ENCODE data around the gene SUCNR1.

The SUCNR1 gene

GRCh38 chr3:151912028-151912427, 38.6 kb downstream of the SUCNR1 start:
- no peaks in the 10 kb centered on the region for H3K9me3 ChIP-seq (ENCODE audit: control insufficient read depth, low read length)
- H3K4me1 ChIP-seq (ENCODE audit: control insufficient read depth, insufficient read depth, low read depth, low read length) = no peaks in the 10 kb centered on the region
- no peak overlapping the region for H3K9ac ChIP-seq (ENCODE audit: low read length)
- H3K79me1 ChIP-seq (replicated peaks; ENCODE audit: low read length, poor library complexity, severe bottlenecking) = no peaks in the 10 kb centered on the region
- no peak overlapping the region for H3K18ac ChIP-seq (ENCODE audit: low read depth in 1 of 2, low read length in 2 of 2)
- H3K27me3 ChIP-seq (ENCODE audit: control insufficient read depth in 1 of 2, insufficient read depth in 1 of 2, low read length in 2 of 2) = no peaks in the 10 kb centered on the region
- no peak overlapping the region for H3K27ac ChIP-seq (ENCODE audit: low read length, poor library complexity, severe bottlenecking)
- H2AK5ac ChIP-seq (ENCODE audit: low read length, severe bottlenecking) = no peak overlapping the region
- H3K4ac ChIP-seq (ENCODE audit: low read depth in 1 of 2, low read length in 2 of 2) = no peak overlapping the region
- 75% methylated on average over 1 of the region's 1 CpG for WGBS
- no peak overlapping the region for H3K14ac ChIP-seq (ENCODE audit: low read length in 2 of 2)
- no peak overlapping the region for H2AFZ ChIP-seq (ENCODE audit: low read depth, low read length)
- DNase-seq = no peak
- H2BK5ac ChIP-seq (ENCODE audit: low read depth, low read length, poor library complexity, severe bottlenecking) = no peak overlapping the region
- no peak overlapping the region for H3K4me2 ChIP-seq (ENCODE audit: low read length, poor library complexity, severe bottlenecking)
- H2BK15ac ChIP-seq (ENCODE audit: low read depth, poor library complexity, severe bottlenecking) = no peak overlapping the region
- H4K91ac ChIP-seq (ENCODE audit: low read length) = no peak overlapping the region
- H4K8ac ChIP-seq (ENCODE audit: low read length) = no peak overlapping the region
- H3K4me3 ChIP-seq (ENCODE audit: insufficient read depth in 1 of 2, low read depth in 1 of 2, low read length in 2 of 2) = no peak overlapping the region
- H2BK12ac ChIP-seq (ENCODE audit: low read length in 2 of 2) = no peak overlapping the region
- H3K23ac ChIP-seq (ENCODE audit: low read length in 2 of 2) = no peak overlapping the region
- no peaks in the 10 kb centered on the region for H3K36me3 ChIP-seq (ENCODE audit: control insufficient read depth in 1 of 2, insufficient read depth in 2 of 2, low read depth in 1 of 2, low read length in 2 of 2)
- no peak overlapping the region for H2BK120ac ChIP-seq (ENCODE audit: low read depth, low read length)

GRCh38 chr3:151916781-151917180, 43.3 kb downstream of the SUCNR1 start:
- no peak for DNase-seq
- H3K4me1 ChIP-seq (ENCODE audit: control insufficient read depth, insufficient read depth, low read depth, low read length) = peaks cover 1% of the 10 kb centered on the region
- no peak overlapping the region for H3K4me3 ChIP-seq (ENCODE audit: insufficient read depth in 1 of 2, low read depth in 1 of 2, low read length in 2 of 2)
- peak overlapping the region in 1 of 2 experiments; percentile 78 for H2BK12ac ChIP-seq (ENCODE audit: low read length in 2 of 2)
- no peak overlapping the region for H2AFZ ChIP-seq (ENCODE audit: low read depth, low read length)
- H2AK5ac ChIP-seq (ENCODE audit: low read length, severe bottlenecking) = peak overlapping the region; percentile 64
- H3K4me2 ChIP-seq (ENCODE audit: low read length, poor library complexity, severe bottlenecking) = no peak overlapping the region
- H3K27ac ChIP-seq (ENCODE audit: low read length, poor library complexity, severe bottlenecking) = no peak overlapping the region
- H3K14ac ChIP-seq (ENCODE audit: low read length in 2 of 2) = no peak overlapping the region
- no peak overlapping the region for H2BK15ac ChIP-seq (ENCODE audit: low read depth, poor library complexity, severe bottlenecking)
- H3K36me3 ChIP-seq (ENCODE audit: control insufficient read depth in 1 of 2, insufficient read depth in 2 of 2, low read depth in 1 of 2, low read length in 2 of 2) = no peaks in the 10 kb centered on the region
- H2BK5ac ChIP-seq (ENCODE audit: low read depth, low read length, poor library complexity, severe bottlenecking) = no peak overlapping the region
- no peak overlapping the region for H4K91ac ChIP-seq (ENCODE audit: low read length)
- peak overlapping the region; percentile 26 to 40 for H3K18ac ChIP-seq (ENCODE audit: low read depth in 1 of 2, low read length in 2 of 2)
- H3K79me1 ChIP-seq (replicated peaks; ENCODE audit: low read length, poor library complexity, severe bottlenecking) = no peaks in the 10 kb centered on the region
- no peaks in the 10 kb centered on the region for H3K27me3 ChIP-seq (ENCODE audit: control insufficient read depth in 1 of 2, insufficient read depth in 1 of 2, low read length in 2 of 2)
- H2BK120ac ChIP-seq (ENCODE audit: low read depth, low read length) = no peak overlapping the region
- peak overlapping the region in 1 of 2 experiments; percentile 75 for H3K4ac ChIP-seq (ENCODE audit: low read depth in 1 of 2, low read length in 2 of 2)
- H3K9ac ChIP-seq (ENCODE audit: low read length) = no peak overlapping the region
- no peak overlapping the region for H3K23ac ChIP-seq (ENCODE audit: low read length in 2 of 2)
- no peak overlapping the region for H4K8ac ChIP-seq (ENCODE audit: low read length)
- H3K9me3 ChIP-seq (ENCODE audit: control insufficient read depth, low read length) = no peaks in the 10 kb centered on the region

GRCh38 chr3:151918253-151919029, 45.0 kb downstream of the SUCNR1 start:
- Histone ChIP-seq H3K14ac (ENCODE audit: low read length in 2 of 2) (no peak overlapping the region), H2BK120ac (ENCODE audit: low read depth, low read length) (peak overlapping the region; percentile 4), H3K27ac (ENCODE audit: low read length, poor library complexity, severe bottlenecking) (no peak overlapping the region), H3K4me3 (ENCODE audit: insufficient read depth in 1 of 2, low read depth in 1 of 2, low read length in 2 of 2) (no peak overlapping the region), H3K36me3 (ENCODE audit: control insufficient read depth in 1 of 2, insufficient read depth in 2 of 2, low read depth in 1 of 2, low read length in 2 of 2) (no peaks in the 10 kb centered on the region), H3K4ac (ENCODE audit: low read depth in 1 of 2, low read length in 2 of 2) (peak overlapping the region in 1 of 2 experiments; percentile 60), H3K9ac (ENCODE audit: low read length) (no peak overlapping the region), H3K23ac (ENCODE audit: low read length in 2 of 2) (no peak overlapping the region), H3K27me3 (ENCODE audit: control insufficient read depth in 1 of 2, insufficient read depth in 1 of 2, low read length in 2 of 2) (no peaks in the 10 kb centered on the region), H3K4me2 (ENCODE audit: low read length, poor library complexity, severe bottlenecking) (no peak overlapping the region), H3K79me1 (replicated peaks; ENCODE audit: low read length, poor library complexity, severe bottlenecking) (no peaks in the 10 kb centered on the region), H4K8ac (ENCODE audit: low read length) (peak overlapping the region; percentile 21), H2AFZ (ENCODE audit: low read depth, low read length) (no peak overlapping the region), H2BK15ac (ENCODE audit: low read depth, poor library complexity, severe bottlenecking) (peak overlapping the region; percentile 82), H2BK5ac (ENCODE audit: low read depth, low read length, poor library complexity, severe bottlenecking) (no peak overlapping the region), H3K18ac (ENCODE audit: low read depth in 1 of 2, low read length in 2 of 2) (peak overlapping the region in 1 of 2 experiments; percentile 54), H3K9me3 (ENCODE audit: control insufficient read depth, low read length) (no peaks in the 10 kb centered on the region), H4K91ac (ENCODE audit: low read length) (peak overlapping the region; percentile 57), H3K4me1 (ENCODE audit: control insufficient read depth, insufficient read depth, low read depth, low read length) (peaks cover 1% of the 10 kb centered on the region), H2BK12ac (ENCODE audit: low read length in 2 of 2) (peak overlapping the region; percentile 91 to 95), H2AK5ac (ENCODE audit: low read length, severe bottlenecking) (no peak overlapping the region)
- WGBS = 83% methylated on average over 3 of the region's 5 CpGs
- DNase-seq = peak; percentile 71

GRCh38 chr3:151919030-151919328, 45.5 kb downstream of the SUCNR1 start:
- 100% methylated on average over 2 of the region's 2 CpGs for WGBS

More at GRCh38 chr3:151919030-151919328, 45.5 kb downstream of the SUCNR1 start:
- Histone ChIP-seq H4K8ac (ENCODE audit: low read length) (peak overlapping the region; percentile 21), H3K4me2 (ENCODE audit: low read length, poor library complexity, severe bottlenecking) (no peak overlapping the region), H2BK5ac (ENCODE audit: low read depth, low read length, poor library complexity, severe bottlenecking) (no peak overlapping the region), H2BK12ac (ENCODE audit: low read length in 2 of 2) (peak overlapping the region; percentile 91 to 95), H3K79me1 (replicated peaks; ENCODE audit: low read length, poor library complexity, severe bottlenecking) (no peaks in the 10 kb centered on the region), H3K27me3 (ENCODE audit: control insufficient read depth in 1 of 2, insufficient read depth in 1 of 2, low read length in 2 of 2) (no peaks in the 10 kb centered on the region), H2AK5ac (ENCODE audit: low read length, severe bottlenecking) (no peak overlapping the region), H3K36me3 (ENCODE audit: control insufficient read depth in 1 of 2, insufficient read depth in 2 of 2, low read depth in 1 of 2, low read length in 2 of 2) (no peaks in the 10 kb centered on the region), H3K4me3 (ENCODE audit: insufficient read depth in 1 of 2, low read depth in 1 of 2, low read length in 2 of 2) (no peak overlapping the region), H3K14ac (ENCODE audit: low read length in 2 of 2) (no peak overlapping the region), H3K9me3 (ENCODE audit: control insufficient read depth, low read length) (no peaks in the 10 kb centered on the region), H2BK15ac (ENCODE audit: low read depth, poor library complexity, severe bottlenecking) (peak overlapping the region; percentile 82), H3K9ac (ENCODE audit: low read length) (no peak overlapping the region), H3K23ac (ENCODE audit: low read length in 2 of 2) (no peak overlapping the region), H3K4ac (ENCODE audit: low read depth in 1 of 2, low read length in 2 of 2) (peak overlapping the region in 1 of 2 experiments; percentile 60), H4K91ac (ENCODE audit: low read length) (peak overlapping the region; percentile 57), H3K27ac (ENCODE audit: low read length, poor library complexity, severe bottlenecking) (no peak overlapping the region), H2BK120ac (ENCODE audit: low read depth, low read length) (peak overlapping the region; percentile 4), H3K4me1 (ENCODE audit: control insufficient read depth, insufficient read depth, low read depth, low read length) (peaks cover 1% of the 10 kb centered on the region), H3K18ac (ENCODE audit: low read depth in 1 of 2, low read length in 2 of 2) (peak overlapping the region in 1 of 2 experiments; percentile 54), H2AFZ (ENCODE audit: low read depth, low read length) (no peak overlapping the region)
- DNase-seq = no peak

All from mesenchymal stem cell (in vitro differentiated cells and primary cell).